ENCODE measurements around the gene STPG4.
A peak's percentile ranks its signal among the peaks of the same experiment; 100 is the strongest.

STPG4 gene

GRCh38 chr2:47050021-47050760 lies 104.9 kb downstream of the STPG4 start:
- DNase-seq: no peak

GRCh38 chr2:47049502-47049901 lies 105.6 kb downstream of the STPG4 start:
- DNase-seq: no peak

GRCh38 chr2:47048801-47049480 lies 106.2 kb downstream of the STPG4 start:
- no peak for DNase-seq

GRCh38 chr2:47046271-47046670 lies 108.8 kb downstream of the STPG4 start:
- DNase-seq: peak; percentile 67

- no peak for DNase-seq
These were observed 111.2 kb downstream of the STPG4 start for GRCh38 chr2:47043891-47044239.

- DNase-seq: peak; percentile 9
These were observed 111.8 kb downstream of the STPG4 start for GRCh38 chr2:47043142-47043890.

- DNase-seq: no peak
These were observed 113.0 kb downstream of the STPG4 start for GRCh38 chr2:47041891-47042684.

- DNase-seq: no peak
These were observed 114.0 kb downstream of the STPG4 start for GRCh38 chr2:47041063-47041462.

GRCh38 chr2:47040651-47041050 lies 114.5 kb downstream of the STPG4 start:
- no peak for DNase-seq

GRCh38 chr2:47039913-47040562 lies 115.1 kb downstream of the STPG4 start:
- no peak for DNase-seq

GRCh38 chr2:47039489-47039870 lies 115.6 kb downstream of the STPG4 start:
- DNase-seq: peak; percentile 26

GRCh38 chr2:47038656-47039488 lies 116.2 kb downstream of the STPG4 start:
- DNase-seq: peak; percentile 26

GRCh38 chr2:47037678-47038077 lies 117.4 kb downstream of the STPG4 start:
- no peak for DNase-seq
